ENCODE measurements around the gene ZNF487.
"Not testable (repeated sequence)": the region's sequence is repeated elsewhere in the genome, so short reads cannot be mapped to it uniquely, and the experiment has no call there.

ZNF487 gene

GRCh38 chr10:43407148-43407575 lies 29.7 kb upstream of the ZNF487 start:
- DNase-seq, result peak; percentile 41

GRCh38 chr10:43407576-43408330 lies 29.2 kb upstream of the ZNF487 start:
- peak; percentile 46 for DNase-seq

GRCh38 chr10:43408331-43408709 lies 28.6 kb upstream of the ZNF487 start:
- DNase-seq, result no peak

GRCh38 chr10:43408710-43409384 lies 28.1 kb upstream of the ZNF487 start, which contains the start of gene HNRNPF:
Gene HNRNPF (minus strand): TSS chr10:43409186. CDS start chr10:43387884, 21,302 bp downstream.
- DNase-seq, result peak; percentile 64

- DNase-seq, result no peak
Observed at GRCh38 chr10:43409385-43410109, 27.4 kb upstream of the ZNF487 start.

- DNase-seq, result no peak
Observed at GRCh38 chr10:43410345-43410744, 26.6 kb upstream of the ZNF487 start.

GRCh38 chr10:43411536-43411935 lies 25.4 kb upstream of the ZNF487 start:
- no peak for DNase-seq

GRCh38 chr10:43415544-43415943 lies 21.4 kb upstream of the ZNF487 start:
- no peak for DNase-seq

GRCh38 chr10:43417950-43418768 lies 18.8 kb upstream of the ZNF487 start:
- no peak for DNase-seq

GRCh38 chr10:43419997-43420368 lies 16.9 kb upstream of the ZNF487 start:
- no peak for DNase-seq

- DNase-seq, result peak; percentile 14
Observed at GRCh38 chr10:43420369-43421200, 16.3 kb upstream of the ZNF487 start.

- DNase-seq, result no peak
Observed at GRCh38 chr10:43421201-43421507, 15.8 kb upstream of the ZNF487 start.

- no peak for DNase-seq
Observed at GRCh38 chr10:43421519-43421918, 15.4 kb upstream of the ZNF487 start.

GRCh38 chr10:43421944-43422343 lies 15.0 kb upstream of the ZNF487 start:
- DNase-seq, result not testable (repeated sequence)

- DNase-seq, result no peak
Observed at GRCh38 chr10:43424416-43424815, 12.5 kb upstream of the ZNF487 start.

GRCh38 chr10:43426476-43426875 lies 10.4 kb upstream of the ZNF487 start:
- DNase-seq, result not testable (repeated sequence)

- no peak for DNase-seq
Observed at GRCh38 chr10:43427166-43427825, 9.6 kb upstream of the ZNF487 start.

- no peak for DNase-seq
Observed at GRCh38 chr10:43430926-43431663, 5.8 kb upstream of the ZNF487 start.

- no peak for DNase-seq
Observed at GRCh38 chr10:43437141-43437870, 395 bp downstream of the ZNF487 start.
